Gastroesophageal sphincter (tissue), 4 donors: ENCODE data around the gene HMOX2. TPM values are rescaled to one million over a fixed set of nuclear protein-coding genes. Genes with fewer than 3 reads are reported as not detected.

ENCODE experiments used
- ATAC-seq: fragments of 150-250 bp; one replicate; pipeline ENCODE4 v1.9.1; 2016; ENCODE audit warnings: mild to moderate bottlenecking, moderate library complexity
- H3K27ac ChIP-seq, 4 donors: fragments of 200-600 bp; sonication (generic) in 3 of 4; 1 replicate in 3 of 4; 2 replicates in 1 of 4; pipeline ENCODE4 v1.5.1; 2016 to 2019
- H3K27me3 ChIP-seq: fragments of 200-600 bp; sonication (generic); one replicate; pipeline ENCODE4 v1.5.1; 2019
- H3K36me3 ChIP-seq, 2 donors: fragments of 200-600 bp; sonication (generic); one replicate each; pipeline ENCODE4 v1.5.1; 2019; ENCODE audit warnings: control low read depth in 1 of 2
- H3K4me1 ChIP-seq, 3 donors: fragments of 200-600 bp; sonication (generic); 1 replicate in 2 of 3; 2 replicates in 1 of 3; pipeline ENCODE4 v1.5.1; 2016 to 2019; ENCODE audit warnings: control low read depth in 2 of 3
- H3K4me3 ChIP-seq, 2 donors: fragments of 200-600 bp; sonication (generic); one replicate each; pipeline ENCODE4 v1.5.1; 2019; ENCODE audit warnings: mild to moderate bottlenecking in 1 of 2, moderate library complexity in 1 of 2
- H3K9me3 ChIP-seq, 3 donors: fragments of 200-600 bp; sonication (generic); one replicate each; pipeline ENCODE4 v1.5.1; 2017 to 2019; ENCODE audit warnings: control low read depth in 2 of 3
- CTCF ChIP-seq, 4 experiments: fragments of 200-600 bp in 2 of 4; fragments of 450-650 bp in 2 of 4; sonication (generic) in 1 of 4; IDR thresholded peaks; one replicate each; pipeline ENCODE4 v1.5.1; 2017 to 2019; ENCODE audit warnings: antibody characterized with exemption in 4 of 4, mild to moderate bottlenecking in 2 of 4, moderate library complexity in 2 of 4
- EP300 ChIP-seq: sonication (generic); formaldehyde crosslinking; IDR thresholded peaks from one replicate; pipeline ENCODE4 v1.6.1; 2017; ENCODE audit warnings: antibody characterized with exemption, mild to moderate bottlenecking
- POLR2A ChIP-seq, 2 donors: fragments of 450-650 bp; IDR thresholded peaks; one replicate each; pipeline ENCODE4 v1.6.1; 2017; ENCODE audit warnings: antibody characterized with exemption in 2 of 2, mild to moderate bottlenecking in 2 of 2, moderate library complexity in 1 of 2
- POLR2AphosphoS5 ChIP-seq: sonication (generic); formaldehyde crosslinking; IDR thresholded peaks from one replicate; pipeline ENCODE4 v1.6.1; 2017; ENCODE audit warnings: antibody characterized with exemption
- WGBS, 2 donors: methylation state at CpG; one replicate each; pipeline ENCODE4 v1.1.5; 2018; ENCODE audit warnings: low coverage in 1 of 2; 5-methylcytosine and 5-hydroxymethylcytosine counted together
- total RNA-seq, 4 donors: library from RNA; depleted of rRNA; stranded (reverse); fragments of >200 nt; gene quantifications; one replicate each; pipeline ENCODE4 v1.1.0, GENCODE V29; 2016

Gene HMOX2
- total RNA-seq, 4 donors from 2014 or later = 26.3 to 66.3 (median 36.2) TPM

GRCh38 chr16:4452674-4453073 lies 23.5 kb upstream of the HMOX2 start:
- peaks cover 0 to 99% of the 10 kb centered on the region in 2 donors for H3K36me3 ChIP-seq
- no peak overlapping the region for H3K27ac ChIP-seq
- H3K4me1 ChIP-seq = no peaks in the 10 kb centered on the region
- H3K27me3 ChIP-seq = no peaks in the 10 kb centered on the region
- H3K4me3 ChIP-seq = no peak overlapping the region
- TF ChIP-seq POLR2A (IDR thresholded peaks at IDR 0.05) (no peak), EP300 (no peak), CTCF (IDR thresholded peaks at IDR 0.05) (no peak), POLR2AphosphoS5 (no peak)
- no peak for ATAC-seq
- no peaks in the 10 kb centered on the region for H3K9me3 ChIP-seq
- 90 to 100% methylated on average over 1 to 5 of the region's 5 CpGs for WGBS, 2 donors

GRCh38 chr16:4454623-4455022 lies 21.6 kb upstream of the HMOX2 start:
- H3K36me3 ChIP-seq = peaks cover 0 to 99% of the 10 kb centered on the region in 2 donors

GRCh38 chr16:4455081-4455480 lies 21.1 kb upstream of the HMOX2 start:
- H3K36me3 ChIP-seq = peaks cover 0 to 98% of the 10 kb centered on the region in 2 donors
- no CpG with 5 or more reads among the region's 14 CpGs for WGBS, 2 donors
- TF ChIP-seq EP300 (no peak), POLR2A (IDR thresholded peaks at IDR 0.05) (no peak)
- no peaks in the 10 kb centered on the region for H3K27me3 ChIP-seq
- H3K4me3 ChIP-seq = no peak overlapping the region
- H3K4me1 ChIP-seq = no peaks in the 10 kb centered on the region
- no peak for ATAC-seq
- H3K9me3 ChIP-seq = no peaks in the 10 kb centered on the region
- no peak overlapping the region for H3K27ac ChIP-seq

More at GRCh38 chr16:4454623-4455022, 21.6 kb upstream of the HMOX2 start:
- no peak overlapping the region for H3K27ac ChIP-seq
- ATAC-seq = no peak
- no peaks in the 10 kb centered on the region for H3K4me1 ChIP-seq
- H3K27me3 ChIP-seq = no peaks in the 10 kb centered on the region
- WGBS, 2 donors = 64 to 93% methylated on average over 3 to 6 of the region's 9 CpGs
- H3K4me3 ChIP-seq = no peak overlapping the region
- TF ChIP-seq POLR2A (IDR thresholded peaks at IDR 0.05) (no peak), POLR2AphosphoS5 (no peak), CTCF (IDR thresholded peaks at IDR 0.05) (no peak), EP300 (no peak)
- H3K9me3 ChIP-seq = no peaks in the 10 kb centered on the region

- no peak overlapping the region for H3K4me3 ChIP-seq
- no peaks in the 10 kb centered on the region for H3K4me1 ChIP-seq
- H3K9me3 ChIP-seq = no peaks in the 10 kb centered on the region
- H3K27me3 ChIP-seq = no peaks in the 10 kb centered on the region
- TF ChIP-seq EP300 (no peak), CTCF (IDR thresholded peaks at IDR 0.05) (no peak), POLR2A (IDR thresholded peaks at IDR 0.05) (no peak), POLR2AphosphoS5 (no peak)
- H3K36me3 ChIP-seq = peaks cover 0 to 98% of the 10 kb centered on the region in 2 donors
- H3K27ac ChIP-seq = no peak overlapping the region
- ATAC-seq = no peak
- 82% methylated on average over 7 of the region's 10 CpGs for WGBS, 2 donors
Measured at GRCh38 chr16:4455951-4456350, 20.2 kb upstream of the HMOX2 start.

GRCh38 chr16:4460936-4461249 lies 15.3 kb upstream of the HMOX2 start:
- Histone ChIP-seq H3K27ac (no peak overlapping the region), H3K36me3 (peaks cover 0 to 99% of the 10 kb centered on the region in 2 donors), H3K4me1 (no peaks in the 10 kb centered on the region), H3K4me3 (no peak overlapping the region), H3K27me3 (no peaks in the 10 kb centered on the region), H3K9me3 (no peaks in the 10 kb centered on the region)
- 78 to 80% methylated on average over 1 to 3 of the region's 5 CpGs for WGBS, 2 donors
- no peak for ATAC-seq
- TF ChIP-seq CTCF (IDR thresholded peaks at IDR 0.05) (no peak), POLR2A (IDR thresholded peaks at IDR 0.05) (no peak), EP300 (no peak)
